HepG2 (cell line): ENCODE measurements around the gene ZC3H18. TPM values are rescaled to one million over a fixed set of nuclear protein-coding genes. Genes with fewer than 3 reads are reported as not detected.

ENCODE experiments used
- AHR ChIP-seq: IDR thresholded peaks from 2 replicates; pipeline ENCODE4 v1.6.1; 2018; ENCODE audit warnings: missing genetic modification reagents, missing compliant biosample characterization
- ARNT2 ChIP-seq: sonication (generic); formaldehyde crosslinking; IDR thresholded peaks from 2 replicates; pipeline ENCODE4 v1.8.0; 2022; ENCODE audit warnings: mild to moderate bottlenecking, low read depth, missing genetic modification reagents, moderate library complexity
- FOXJ3 ChIP-seq: sonication (generic); formaldehyde crosslinking; IDR thresholded peaks from 2 replicates; pipeline ENCODE4 v1.4.0; 2020; ENCODE audit warnings: missing genetic modification reagents, mild to moderate bottlenecking, borderline replicate concordance
- HMG20B ChIP-seq: conservative IDR thresholded peaks from 2 replicates; pipeline ENCODE4 v1.6.1; 2016; ENCODE audit warnings: missing genetic modification reagents, missing compliant biosample characterization
- HNRNPUL1 ChIP-seq: fragments of 200-400 bp; formaldehyde crosslinking; IDR thresholded peaks from 2 replicates; pipeline ENCODE4 v1.6.1; 2017; ENCODE audit warnings: low read depth, mild to moderate bottlenecking, low read length, moderate library complexity
- KDM2A ChIP-seq: sonication (generic); formaldehyde crosslinking; IDR thresholded peaks from 2 replicates; pipeline ENCODE4 v1.4.0; 2020; ENCODE audit warnings: low read depth, missing genetic modification reagents, borderline replicate concordance
- KDM6A ChIP-seq: IDR thresholded peaks from 2 replicates; pipeline ENCODE4 v1.6.1; 2016; ENCODE audit warnings: low read depth
- MIER2 ChIP-seq: IDR thresholded peaks from 2 replicates; pipeline ENCODE4 v1.6.1; 2016; ENCODE audit warnings: missing biosample characterization, missing genetic modification reagents
- MTA1 ChIP-seq: sonication (generic); formaldehyde crosslinking; IDR thresholded peaks from 2 replicates; pipeline ENCODE4 v1.4.0; 2020; ENCODE audit warnings: missing genetic modification reagents, mild to moderate bottlenecking, borderline replicate concordance
- MTA3 ChIP-seq: sonication (generic); formaldehyde crosslinking; IDR thresholded peaks from 2 replicates; pipeline ENCODE4 v1.4.0; 2020; ENCODE audit warnings: missing genetic modification reagents
- NFATC3 ChIP-seq: sonication (generic); formaldehyde crosslinking; IDR thresholded peaks from 2 replicates; pipeline ENCODE4 v1.5.1; 2020; ENCODE audit warnings: mild to moderate bottlenecking, missing genetic modification reagents
- ONECUT2 ChIP-seq: sonication (generic); formaldehyde crosslinking; IDR thresholded peaks from 2 replicates; pipeline ENCODE4 v1.4.0; 2020; ENCODE audit warnings: missing genetic modification reagents
- PAWR ChIP-seq: sonication (generic); formaldehyde crosslinking; IDR thresholded peaks from 2 replicates; pipeline ENCODE4 v1.4.0; 2020; ENCODE audit warnings: missing genetic modification reagents, mild to moderate bottlenecking, borderline replicate concordance
- POLR2A ChIP-seq, 2 experiments: IDR thresholded peaks; 2 replicates each; pipeline ENCODE4 v1.6.1; 2011; ENCODE audit warnings: low read depth in 2 of 2, low read length in 2 of 2, mild to moderate bottlenecking in 1 of 2, moderate library complexity in 1 of 2; ENCODE audit not compliant: insufficient read depth in 1 of 2
- POLR2G ChIP-seq: fragments of 200-400 bp; formaldehyde crosslinking; IDR thresholded peaks from 2 replicates; pipeline ENCODE4 v1.6.1; 2018; ENCODE audit warnings: mild to moderate bottlenecking, low read depth, low read length, moderate library complexity
- REL ChIP-seq: sonication (generic); formaldehyde crosslinking; conservative IDR thresholded peaks from 2 replicates; pipeline ENCODE4 v1.8.0; 2022; ENCODE audit warnings: mild to moderate bottlenecking, missing genetic modification reagents, moderate library complexity
- RELA ChIP-seq: sonication (generic); formaldehyde crosslinking; IDR thresholded peaks from 2 replicates; pipeline ENCODE4 v1.4.0; 2020; ENCODE audit warnings: missing genetic modification reagents
- RFX1 ChIP-seq: fragments of 450-650 bp; IDR thresholded peaks from 2 replicates; pipeline ENCODE4 v1.6.1; 2017
- SCMH1 ChIP-seq: sonication (generic); formaldehyde crosslinking; IDR thresholded peaks from 2 replicates; pipeline ENCODE4 v1.9.0; 2021; ENCODE audit warnings: missing genetic modification reagents, mild to moderate bottlenecking, borderline replicate concordance
- SOX5 ChIP-seq: IDR thresholded peaks from 2 replicates; pipeline ENCODE4 v1.6.1; 2016; ENCODE audit warnings: borderline replicate concordance
- SRSF4 ChIP-seq: fragments of 200-400 bp; formaldehyde crosslinking; IDR thresholded peaks from one replicate; pipeline ENCODE4 v1.6.1; 2018; ENCODE audit warnings: mild to moderate bottlenecking, low read depth, low read length, moderate library complexity; ENCODE audit not compliant: poor library complexity, severe bottlenecking
- TEF ChIP-seq: sonication (generic); formaldehyde crosslinking; IDR thresholded peaks from 2 replicates; pipeline ENCODE4 v1.5.0; 2020; ENCODE audit warnings: missing genetic modification reagents
- ZNF207 ChIP-seq: fragments of 450-650 bp; IDR thresholded peaks from 2 replicates; pipeline ENCODE4 v1.6.1; 2016; ENCODE audit warnings: antibody characterized with exemption, borderline replicate concordance
- ZNF274 ChIP-seq: sonication (generic); formaldehyde crosslinking; IDR thresholded peaks from 2 replicates; pipeline ENCODE4 v1.5.1; 2020; ENCODE audit warnings: mild to moderate bottlenecking, missing genetic modification reagents
- ZNF280D ChIP-seq: sonication (generic); formaldehyde crosslinking; IDR thresholded peaks from 2 replicates; pipeline ENCODE4 v1.5.1; 2020; ENCODE audit warnings: mild to moderate bottlenecking, missing genetic modification reagents
- ZNF431 ChIP-seq: sonication (generic); formaldehyde crosslinking; IDR thresholded peaks from 2 replicates; pipeline ENCODE4 v1.9.0; 2022; ENCODE audit warnings: missing genetic modification reagents, low read depth, mild to moderate bottlenecking, borderline replicate concordance
- ZNF747 ChIP-seq: sonication (generic); formaldehyde crosslinking; IDR thresholded peaks from 2 replicates; pipeline ENCODE4 v1.8.1; 2023; ENCODE audit warnings: missing genetic modification reagents, mild to moderate bottlenecking, borderline replicate concordance
- ZNF75D ChIP-seq: sonication (generic); formaldehyde crosslinking; IDR thresholded peaks from 2 replicates; pipeline ENCODE4 v1.8.1; 2023; ENCODE audit warnings: missing genetic modification reagents, mild to moderate bottlenecking, borderline replicate concordance
- ZNF841 ChIP-seq: sonication (generic); formaldehyde crosslinking; IDR thresholded peaks from 2 replicates; pipeline ENCODE4 v1.8.1; 2023; ENCODE audit warnings: missing genetic modification reagents, borderline replicate concordance
- polyA plus RNA-seq, 8 experiments: library from polyadenylated mRNA; depleted of rRNA in 3 of 8; stranded (reverse) in 7 of 8; unstranded in 1 of 8; fragments of >200 nt; fragmentation: Illumina TruSeq in 4 of 8; extraction: Trizol in 4 of 8; gene quantifications; 2 replicates each; pipeline versions ENCODE4 v1.2.1 to v1.2.3, GENCODE V29; 2011 to 2016; ENCODE audit warnings: low read depth in 4 of 8, missing spikeins in 1 of 8, mixed read lengths in 1 of 8; ENCODE audit not compliant: insufficient read depth in 1 of 8
- total RNA-seq, 5 experiments: library from RNA; depleted of rRNA; stranded (reverse); fragments of >200 nt; fragmentation: Illumina TruSeq; extraction: Trizol; gene quantifications; 2 replicates each; pipeline ENCODE4 v1.2.3, GENCODE V29; 2016; ENCODE audit warnings: low read depth in 1 of 5
- TF ChIP-seq, protein P1 (sequence below): sonication (generic); formaldehyde crosslinking; IDR thresholded peaks from 2 replicates; pipeline ENCODE4 v1.4.0; 2020; ENCODE audit warnings: mild to moderate bottlenecking, missing genetic modification reagents

Gene ZC3H18
- total and polyA plus RNA-seq, 2 of the 13 experiments (the other 11 are each of a cell fraction or from before 2014, with no cell fraction given): 11.2 to 27.4 TPM

GRCh38 chr16:88650749-88651275, 80.6 kb downstream of the ZC3H18 start, which contains the start of gene CYBA (continued):
- TF ChIP-seq SRSF4 (no peak), MIER2 (CRISPR knock-in tag) (no peak), POLR2G (peak; percentile 81), MTA3 (CRISPR knock-in tag) (no peak), POLR2A (IDR thresholded peaks at IDR 0.05; ENCODE audit: insufficient read depth in 1 of 2, low read depth in 2 of 2, low read length in 2 of 2) (peak in 1 of 2 experiments; percentile 74; a peak in 2 of 4 replicates), ZNF274 (peak; percentile 61; the same call in 1 of the 2 replicates), ZNF841 (CRISPR knock-in tag) (0 out of 2 replicates have a peak, but pooled peaks have one; percentile 64), TEF (CRISPR knock-in tag) (peak; percentile 74; the same call in 1 of the 2 replicates), HMG20B (CRISPR knock-in tag) (no peak), ZNF431 (CRISPR knock-in tag) (peak; percentile 32; the same call in 1 of the 2 replicates), REL (peak; percentile 83; the same call in 1 of the 2 replicates), SOX5 (no peak; the same call in none of the 2 replicates), ZNF280D (CRISPR knock-in tag) (peak; percentile 61), ZNF75D (CRISPR knock-in tag) (no peak), RFX1 (no peak), ARNT2 (peak; percentile 76), ZNF747 (CRISPR knock-in tag) (no peak; the same call in 1 of the 2 replicates), MTA1 (CRISPR knock-in tag) (no peak), KDM2A (CRISPR knock-in tag) (peak; percentile 88), ONECUT2 (CRISPR knock-in tag) (no peak), AHR (CRISPR knock-in tag) (no peak), KDM6A (no peak), HNRNPUL1 (no peak), RELA (CRISPR knock-in tag) (no peak), NFATC3 (no peak), PAWR (CRISPR knock-in tag) (no peak), ZNF207 (no peak), FOXJ3 (no peak), SCMH1 (CRISPR knock-in tag) (no peak)
- TF ChIP-seq, protein P1, sequence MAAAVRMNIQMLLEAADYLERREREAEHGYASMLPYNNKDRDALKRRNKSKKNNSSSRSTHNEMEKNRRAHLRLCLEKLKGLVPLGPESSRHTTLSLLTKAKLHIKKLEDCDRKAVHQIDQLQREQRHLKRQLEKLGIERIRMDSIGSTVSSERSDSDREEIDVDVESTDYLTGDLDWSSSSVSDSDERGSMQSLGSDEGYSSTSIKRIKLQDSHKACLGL (CRISPR knock-in tag): peak; percentile 82
